ENCODE results near the gene TAF11L8. TPM values are rescaled to one million over a fixed set of nuclear protein-coding genes. Genes with fewer than 3 reads are reported as not detected.
"Not testable (repeated sequence)": the region's sequence is repeated elsewhere in the genome, so short reads cannot be mapped to it uniquely, and the experiment has no call there.

TAF11L8 gene
- total and polyA plus RNA-seq, 2 experiments from 2014 or later, result not detected

- no peaks in the 10 kb centered on the region for H3K36me3 ChIP-seq
- no peaks in the 10 kb centered on the region for H3K9me3 ChIP-seq (ENCODE audit: low read depth)
- no peaks in the 10 kb centered on the region for H3K4me1 ChIP-seq (ENCODE audit: low read depth)
- no peak overlapping the region for H3K4me3 ChIP-seq
- H3K27me3 ChIP-seq, result no peaks in the 10 kb centered on the region
- no peak for DNase-seq (ENCODE audit: low read depth in 1 of 2, low spot score in 1 of 2)
- H3K27ac ChIP-seq, result no peak overlapping the region
- no peak for TF ChIP-seq CTCF (IDR thresholded peaks at IDR 0.05; ENCODE audit: low read depth, low read length)
Observed at GRCh38 chr5:17614872-17615605, 24.3 kb upstream of the TAF11L8 start.

GRCh38 chr5:17610092-17610491 is 19.3 kb upstream of the TAF11L8 start, which contains the start of gene TAF11L12:
TAF11L12 (plus strand) TSS chr5:17610392.
- H3K27me3 ChIP-seq; H3K4me3 ChIP-seq; H3K4me1 ChIP-seq (ENCODE audit: low read depth); H3K36me3 ChIP-seq; DNase-seq (ENCODE audit: low read depth in 1 of 2, low spot score in 1 of 2); H3K27ac ChIP-seq; H3K9me3 ChIP-seq (ENCODE audit: low read depth): not testable (repeated sequence)

GRCh38 chr5:17607461-17607860 is 16.7 kb upstream of the TAF11L8 start:
- H3K9me3 ChIP-seq (ENCODE audit: low read depth); DNase-seq (ENCODE audit: low read depth in 1 of 2, low spot score in 1 of 2); H3K27me3 ChIP-seq; H3K4me3 ChIP-seq; H3K4me1 ChIP-seq (ENCODE audit: low read depth); H3K27ac ChIP-seq; H3K36me3 ChIP-seq: not testable (repeated sequence)

GRCh38 chr5:17604951-17605350 is 14.2 kb upstream of the TAF11L8 start:
- H3K36me3 ChIP-seq, result no peaks in the 10 kb centered on the region
- H3K4me3 ChIP-seq, result no peak overlapping the region
- no peaks in the 10 kb centered on the region for H3K9me3 ChIP-seq (ENCODE audit: low read depth)
- DNase-seq (ENCODE audit: low read depth in 1 of 2, low spot score in 1 of 2), result no peak
- no peak for TF ChIP-seq CTCF (IDR thresholded peaks at IDR 0.05; ENCODE audit: low read depth, low read length)
- no peaks in the 10 kb centered on the region for H3K27me3 ChIP-seq
- no peak overlapping the region for H3K27ac ChIP-seq
- H3K4me1 ChIP-seq (ENCODE audit: low read depth), result no peaks in the 10 kb centered on the region

- not testable (repeated sequence) for H3K4me1 ChIP-seq (ENCODE audit: low read depth); DNase-seq (ENCODE audit: low read depth in 1 of 2, low spot score in 1 of 2); H3K27me3 ChIP-seq; H3K4me3 ChIP-seq; H3K36me3 ChIP-seq; H3K27ac ChIP-seq; H3K9me3 ChIP-seq (ENCODE audit: low read depth)
Observed at GRCh38 chr5:17603880-17604279, 13.1 kb upstream of the TAF11L8 start, which contains the start of gene TAF11L11. TAF11L11 (plus strand) TSS chr5:17604183.

GRCh38 chr5:17597728-17598127 is 7.0 kb upstream of the TAF11L8 start, which contains the start of gene TAF11L10:
TAF11L10 (minus strand) TSS chr5:17597828.
- H3K9me3 ChIP-seq (ENCODE audit: low read depth); H3K27ac ChIP-seq; H3K4me1 ChIP-seq (ENCODE audit: low read depth); H3K36me3 ChIP-seq; DNase-seq (ENCODE audit: low read depth in 1 of 2, low spot score in 1 of 2); H3K4me3 ChIP-seq; H3K27me3 ChIP-seq: not testable (repeated sequence)

- H3K4me1 ChIP-seq (ENCODE audit: low read depth); H3K36me3 ChIP-seq; H3K4me3 ChIP-seq; DNase-seq (ENCODE audit: low read depth in 1 of 2, low spot score in 1 of 2); H3K27me3 ChIP-seq; H3K27ac ChIP-seq; H3K9me3 ChIP-seq (ENCODE audit: low read depth): not testable (repeated sequence)
Observed at GRCh38 chr5:17594255-17594654, 3.5 kb upstream of the TAF11L8 start, which contains the start of gene TAF11L9. TAF11L9 (minus strand) TSS chr5:17594394.

- not testable (repeated sequence) for H3K27me3 ChIP-seq; H3K4me1 ChIP-seq (ENCODE audit: low read depth); DNase-seq (ENCODE audit: low read depth in 1 of 2, low spot score in 1 of 2); H3K27ac ChIP-seq; H3K9me3 ChIP-seq (ENCODE audit: low read depth); H3K36me3 ChIP-seq; H3K4me3 ChIP-seq
Observed at GRCh38 chr5:17585658-17586057, 5.1 kb downstream of the TAF11L8 start, which contains the start of gene TAF11L7. TAF11L7 (minus strand) TSS chr5:17585758.

Other genes with a start within 250 kb of the TAF11L8 start
- gene TAF11L2, start 92.7 kb downstream of the TAF11L8 start, total RNA-seq, result not detected in 2 replicates
- not detected in 2 replicates for gene TAF11L2, start 92.7 kb downstream of the TAF11L8 start, polyA plus RNA-seq
- not detected in 2 replicates for gene TAF11L3, start 72.6 kb downstream of the TAF11L8 start, total RNA-seq
- not detected in 2 replicates for gene TAF11L3, start 72.6 kb downstream of the TAF11L8 start, polyA plus RNA-seq
- not detected in 2 replicates for gene TAF11L4, start 69.2 kb downstream of the TAF11L8 start, total RNA-seq
- gene TAF11L4, start 69.2 kb downstream of the TAF11L8 start, polyA plus RNA-seq, result not detected in 2 replicates
- gene TAF11L5, start 65.7 kb downstream of the TAF11L8 start, total RNA-seq, result not detected in 2 replicates
- not detected in 2 replicates for gene TAF11L5, start 65.7 kb downstream of the TAF11L8 start, polyA plus RNA-seq
- not detected in 2 replicates for gene TAF11L6, start 62.3 kb downstream of the TAF11L8 start, total RNA-seq
- gene TAF11L6, start 62.3 kb downstream of the TAF11L8 start, polyA plus RNA-seq, result not detected in 2 replicates
- gene TAF11L7, start 5.2 kb downstream of the TAF11L8 start, total RNA-seq, result not detected in 2 replicates
- not detected in 2 replicates for gene TAF11L7, start 5.2 kb downstream of the TAF11L8 start, polyA plus RNA-seq
- gene TAF11L9, start 3.4 kb upstream of the TAF11L8 start, total RNA-seq, result not detected in 2 replicates
- gene TAF11L9, start 3.4 kb upstream of the TAF11L8 start, polyA plus RNA-seq, result not detected in 2 replicates
- gene TAF11L10, start 6.9 kb upstream of the TAF11L8 start, total RNA-seq, result not detected in 2 replicates
- not detected in 2 replicates for gene TAF11L10, start 6.9 kb upstream of the TAF11L8 start, polyA plus RNA-seq
- not detected in 2 replicates for gene TAF11L11, start 13.2 kb upstream of the TAF11L8 start, total RNA-seq
- not detected in 2 replicates for gene TAF11L11, start 13.2 kb upstream of the TAF11L8 start, polyA plus RNA-seq
- gene TAF11L12, start 19.4 kb upstream of the TAF11L8 start, total RNA-seq, result not detected in 2 replicates
- not detected in 2 replicates for gene TAF11L12, start 19.4 kb upstream of the TAF11L8 start, polyA plus RNA-seq
- not detected in 2 replicates for gene TAF11L13, start 41.1 kb upstream of the TAF11L8 start, total RNA-seq
- not detected in 2 replicates for gene TAF11L13, start 41.1 kb upstream of the TAF11L8 start, polyA plus RNA-seq
- gene TAF11L14, start 43.5 kb upstream of the TAF11L8 start, total RNA-seq, result not detected in 2 replicates
- gene TAF11L14, start 43.5 kb upstream of the TAF11L8 start, polyA plus RNA-seq, result not detected in 2 replicates